Mucosa of rectum (tissue), 2 donors: ENCODE data around the gene MCM7.

Experiments used
- H3K27ac ChIP-seq, 2 donors: one replicate each; pipeline ENCODE4 v1.7.0; 2013; ENCODE audit warnings: inconsistent platforms in 2 of 2, low read depth in 2 of 2, low read length in 2 of 2
- H3K27me3 ChIP-seq, 2 donors: one replicate each; pipeline ENCODE4 v1.7.0; 2013; ENCODE audit warnings: low read length in 2 of 2; ENCODE audit not compliant: control insufficient read depth in 2 of 2, insufficient read depth in 2 of 2
- H3K36me3 ChIP-seq, 2 donors: one replicate each; pipeline ENCODE4 v1.7.0; 2013; ENCODE audit warnings: low read length in 2 of 2; ENCODE audit not compliant: control insufficient read depth in 2 of 2, insufficient read depth in 2 of 2
- H3K4me1 ChIP-seq, 2 donors: one replicate each; pipeline ENCODE4 v1.7.0; 2013; ENCODE audit warnings: low read length in 2 of 2, mild to moderate bottlenecking in 1 of 2; ENCODE audit not compliant: control insufficient read depth in 2 of 2, insufficient read depth in 2 of 2
- H3K4me3 ChIP-seq, 2 donors: one replicate each; pipeline ENCODE4 v1.7.0; 2013; ENCODE audit warnings: low read length in 2 of 2
- H3K9ac ChIP-seq, 2 donors: one replicate each; pipeline ENCODE4 v1.7.0; 2013; ENCODE audit warnings: low read length in 2 of 2, low read depth in 1 of 2, mild to moderate bottlenecking in 1 of 2
- H3K9me3 ChIP-seq, 2 donors: one replicate each; pipeline ENCODE4 v1.7.0; 2013; ENCODE audit warnings: low read length in 2 of 2; ENCODE audit not compliant: control insufficient read depth in 2 of 2
- donor health status: healthy.
- donor health status: Normal muscosa, but diverticular disease.

MCM7 gene

GRCh38 chr7:100095704-100096103, 5.5 kb downstream of the MCM7 start:
- H3K27ac ChIP-seq: no peak overlapping the region
- no peaks in the 10 kb centered on the region for H3K27me3 ChIP-seq
- H3K36me3 ChIP-seq: peaks cover 78 to 82% of the 10 kb centered on the region in 2 donors
- H3K4me1 ChIP-seq: peaks cover 5 to 12% of the 10 kb centered on the region in 2 donors
- no peaks in the 10 kb centered on the region for H3K9me3 ChIP-seq
- no peak overlapping the region for H3K9ac ChIP-seq
- H3K4me3 ChIP-seq: no peak overlapping the region

- peaks cover 82 to 86% of the 10 kb centered on the region in 2 donors for H3K36me3 ChIP-seq
- H3K27ac ChIP-seq: no peak overlapping the region
- peaks cover 5 to 12% of the 10 kb centered on the region in 2 donors for H3K4me1 ChIP-seq
- no peak overlapping the region for H3K4me3 ChIP-seq
- no peaks in the 10 kb centered on the region for H3K27me3 ChIP-seq
- no peaks in the 10 kb centered on the region for H3K9me3 ChIP-seq
- no peak overlapping the region for H3K9ac ChIP-seq
Measured at GRCh38 chr7:100095289-100095688, 5.9 kb downstream of the MCM7 start.

- Histone ChIP-seq H3K27ac (no peak overlapping the region), H3K27me3 (no peaks in the 10 kb centered on the region), H3K4me1 (peaks cover 7 to 8% of the 10 kb centered on the region in 2 donors), H3K4me3 (no peak overlapping the region), H3K9me3 (no peaks in the 10 kb centered on the region), H3K9ac (no peak overlapping the region), H3K36me3 (peaks cover 75 to 86% of the 10 kb centered on the region in 2 donors)
Measured at GRCh38 chr7:100093925-100094486, 7.2 kb downstream of the MCM7 start.

- no peaks in the 10 kb centered on the region for H3K9me3 ChIP-seq
- H3K36me3 ChIP-seq: peaks cover 70 to 81% of the 10 kb centered on the region in 2 donors
- peaks cover 7 to 8% of the 10 kb centered on the region in 2 donors for H3K4me1 ChIP-seq
- H3K27ac ChIP-seq: no peak overlapping the region
- H3K9ac ChIP-seq: no peak overlapping the region
- no peak overlapping the region for H3K4me3 ChIP-seq
- no peaks in the 10 kb centered on the region for H3K27me3 ChIP-seq
Measured at GRCh38 chr7:100093498-100093897, 7.7 kb downstream of the MCM7 start.

- Histone ChIP-seq H3K27me3 (no peaks in the 10 kb centered on the region), H3K9me3 (no peaks in the 10 kb centered on the region), H3K36me3 (peaks cover 65 to 77% of the 10 kb centered on the region in 2 donors), H3K27ac (no peak overlapping the region), H3K4me3 (no peak overlapping the region), H3K9ac (no peak overlapping the region), H3K4me1 (peaks cover 11 to 12% of the 10 kb centered on the region in 2 donors)
Measured at GRCh38 chr7:100093054-100093453, 8.1 kb downstream of the MCM7 start.

GRCh38 chr7:100091411-100092181, 9.6 kb downstream of the MCM7 start:
- Histone ChIP-seq H3K9ac (no peak overlapping the region), H3K9me3 (no peaks in the 10 kb centered on the region), H3K4me1 (peaks cover 11 to 12% of the 10 kb centered on the region in 2 donors), H3K4me3 (no peak overlapping the region), H3K27me3 (no peaks in the 10 kb centered on the region), H3K27ac (no peak overlapping the region), H3K36me3 (peaks cover 54 to 65% of the 10 kb centered on the region in 2 donors)

- peaks cover 50 to 58% of the 10 kb centered on the region in 2 donors for H3K36me3 ChIP-seq
- no peaks in the 10 kb centered on the region for H3K27me3 ChIP-seq
- no peak overlapping the region for H3K27ac ChIP-seq
- no peak overlapping the region for H3K9ac ChIP-seq
- no peaks in the 10 kb centered on the region for H3K9me3 ChIP-seq
- H3K4me3 ChIP-seq: no peak overlapping the region
- peaks cover 11 to 12% of the 10 kb centered on the region in 2 donors for H3K4me1 ChIP-seq
Measured at GRCh38 chr7:100090527-100091410, 10.4 kb downstream of the MCM7 start.

- peak overlapping the region in 1 of 2 donors; percentile 89 for H3K27ac ChIP-seq
- H3K9me3 ChIP-seq: no peaks in the 10 kb centered on the region
- peak overlapping the region; percentile 80 to 93 for H3K9ac ChIP-seq
- peaks cover 11 to 12% of the 10 kb centered on the region in 2 donors for H3K4me1 ChIP-seq
- H3K27me3 ChIP-seq: no peaks in the 10 kb centered on the region
- peaks cover 40 to 46% of the 10 kb centered on the region in 2 donors for H3K36me3 ChIP-seq
- H3K4me3 ChIP-seq: peak overlapping the region; percentile 91 to 95
Measured at GRCh38 chr7:100089458-100090196, 11.6 kb downstream of the MCM7 start.

- Histone ChIP-seq H3K9ac (peak within 1 kb of the TSS; percentile 80 to 93), H3K27me3 (no peaks in the 10 kb centered on the region), H3K36me3 (peaks cover 36 to 38% of the 10 kb centered on the region in 2 donors), H3K27ac (peak within 1 kb of the TSS; percentile 80 to 89), H3K4me1 (peaks cover 11 to 12% of the 10 kb centered on the region in 2 donors), H3K9me3 (no peaks in the 10 kb centered on the region), H3K4me3 (peak within 1 kb of the TSS; percentile 91 to 95)
Measured at GRCh38 chr7:100088621-100089457, 12.4 kb downstream of the MCM7 start, which contains the start of gene COPS6. TSS of gene COPS6 (plus strand) at chr7:100088969. CDS start at chr7:100088991, 22 bp downstream.
